ENCODE data around the gene RIN2. TPM values are rescaled to one million over a fixed set of nuclear protein-coding genes. Genes with fewer than 3 reads are reported as not detected.

RIN2 gene
- total and polyA plus RNA-seq, 2 of the 4 experiments (the other 2 are of a cell fraction) = 16.1 to 72.2 TPM

DNA sequence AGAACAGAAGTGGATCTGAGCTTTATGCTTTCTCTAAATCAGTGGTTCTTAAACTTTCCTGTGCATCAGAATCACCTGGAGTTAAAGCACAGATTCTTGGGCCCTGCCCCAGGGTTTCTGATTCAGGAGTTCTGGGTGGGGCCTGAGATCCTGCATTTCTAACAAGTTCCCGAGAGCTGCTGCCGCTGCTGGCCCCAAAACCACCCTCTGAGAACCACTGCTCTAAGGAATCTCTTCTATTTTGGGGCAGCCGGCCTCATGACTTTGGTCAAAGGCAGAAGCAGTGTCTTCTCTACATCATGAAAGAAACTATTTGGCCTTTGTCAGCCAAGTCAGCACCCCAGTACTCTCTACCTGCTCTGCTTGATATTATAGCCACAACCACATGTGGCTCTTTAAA is 42.1 kb upstream of the RIN2 start:
- H2AFZ ChIP-seq (replicated peaks; ENCODE audit: low read length, poor library complexity) = no peak overlapping the region
- H3K9me1 ChIP-seq (ENCODE audit: insufficient read depth, low read length) = peaks cover 4% of the 10 kb centered on the region
- no peak overlapping the region for H3K14ac ChIP-seq (replicated peaks; ENCODE audit: low read depth, low read length)
- no peak overlapping the region for H2AK5ac ChIP-seq (ENCODE audit: low read depth, low read length)
- no peak overlapping the region for H2BK5ac ChIP-seq (ENCODE audit: low read depth, low read length, poor library complexity, severe bottlenecking)
- TF ChIP-seq POLR2A (IDR thresholded peaks at IDR 0.05; ENCODE audit: low read depth, low read length) (no peak), NFE2L2 (IDR thresholded peaks at IDR 0.05; ENCODE audit: low read depth, low read length) (no peak), RFX5 (IDR thresholded peaks at IDR 0.05; ENCODE audit: low read depth, low read length) (no peak), MXI1 (IDR thresholded peaks at IDR 0.05; ENCODE audit: borderline replicate concordance, low read depth, low read length) (no peak), CEBPB (IDR thresholded peaks at IDR 0.05; ENCODE audit: low read depth, low read length) (no peak), CHD1 (IDR thresholded peaks at IDR 0.05; ENCODE audit: low read depth, low read length) (no peak), RAD21 (IDR thresholded peaks at IDR 0.05; ENCODE audit: low read length) (no peak), MAZ (IDR thresholded peaks at IDR 0.05; ENCODE audit: borderline replicate concordance, low read depth, low read length) (no peak), MAFK (IDR thresholded peaks at IDR 0.05; ENCODE audit: low read depth, low read length) (no peak)
- TF ChIP-seq, protein P1, sequence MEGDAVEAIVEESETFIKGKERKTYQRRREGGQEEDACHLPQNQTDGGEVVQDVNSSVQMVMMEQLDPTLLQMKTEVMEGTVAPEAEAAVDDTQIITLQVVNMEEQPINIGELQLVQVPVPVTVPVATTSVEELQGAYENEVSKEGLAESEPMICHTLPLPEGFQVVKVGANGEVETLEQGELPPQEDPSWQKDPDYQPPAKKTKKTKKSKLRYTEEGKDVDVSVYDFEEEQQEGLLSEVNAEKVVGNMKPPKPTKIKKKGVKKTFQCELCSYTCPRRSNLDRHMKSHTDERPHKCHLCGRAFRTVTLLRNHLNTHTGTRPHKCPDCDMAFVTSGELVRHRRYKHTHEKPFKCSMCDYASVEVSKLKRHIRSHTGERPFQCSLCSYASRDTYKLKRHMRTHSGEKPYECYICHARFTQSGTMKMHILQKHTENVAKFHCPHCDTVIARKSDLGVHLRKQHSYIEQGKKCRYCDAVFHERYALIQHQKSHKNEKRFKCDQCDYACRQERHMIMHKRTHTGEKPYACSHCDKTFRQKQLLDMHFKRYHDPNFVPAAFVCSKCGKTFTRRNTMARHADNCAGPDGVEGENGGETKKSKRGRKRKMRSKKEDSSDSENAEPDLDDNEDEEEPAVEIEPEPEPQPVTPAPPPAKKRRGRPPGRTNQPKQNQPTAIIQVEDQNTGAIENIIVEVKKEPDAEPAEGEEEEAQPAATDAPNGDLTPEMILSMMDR (conservative IDR thresholded peaks at IDR 0.05; ENCODE audit: low read depth, low read length) = no peak
- TF ChIP-seq, protein P2, sequence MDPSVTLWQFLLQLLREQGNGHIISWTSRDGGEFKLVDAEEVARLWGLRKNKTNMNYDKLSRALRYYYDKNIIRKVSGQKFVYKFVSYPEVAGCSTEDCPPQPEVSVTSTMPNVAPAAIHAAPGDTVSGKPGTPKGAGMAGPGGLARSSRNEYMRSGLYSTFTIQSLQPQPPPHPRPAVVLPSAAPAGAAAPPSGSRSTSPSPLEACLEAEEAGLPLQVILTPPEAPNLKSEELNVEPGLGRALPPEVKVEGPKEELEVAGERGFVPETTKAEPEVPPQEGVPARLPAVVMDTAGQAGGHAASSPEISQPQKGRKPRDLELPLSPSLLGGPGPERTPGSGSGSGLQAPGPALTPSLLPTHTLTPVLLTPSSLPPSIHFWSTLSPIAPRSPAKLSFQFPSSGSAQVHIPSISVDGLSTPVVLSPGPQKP (IDR thresholded peaks at IDR 0.05; ENCODE audit: borderline replicate concordance, low read depth, low read length) = no peak
- TF ChIP-seq, protein P3, sequence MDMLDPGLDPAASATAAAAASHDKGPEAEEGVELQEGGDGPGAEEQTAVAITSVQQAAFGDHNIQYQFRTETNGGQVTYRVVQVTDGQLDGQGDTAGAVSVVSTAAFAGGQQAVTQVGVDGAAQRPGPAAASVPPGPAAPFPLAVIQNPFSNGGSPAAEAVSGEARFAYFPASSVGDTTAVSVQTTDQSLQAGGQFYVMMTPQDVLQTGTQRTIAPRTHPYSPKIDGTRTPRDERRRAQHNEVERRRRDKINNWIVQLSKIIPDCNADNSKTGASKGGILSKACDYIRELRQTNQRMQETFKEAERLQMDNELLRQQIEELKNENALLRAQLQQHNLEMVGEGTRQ (IDR thresholded peaks at IDR 0.05; ENCODE audit: low read depth, low read length) = no peak
- H3K4me2 ChIP-seq (ENCODE audit: low read depth, low read length) = no peak overlapping the region
- H3K79me1 ChIP-seq (ENCODE audit: low read depth in 1 of 2, low read length in 2 of 2) = no peaks in the 10 kb centered on the region
- H3K23ac ChIP-seq (ENCODE audit: low read depth, low read length) = no peak overlapping the region
- in situ Hi-C loops (cut with MboI; ENCODE audit: low sequenced_read_pairs) (no loop called here), dilution Hi-C loops (cut with HindIII; ENCODE audit: low sequenced_read_pairs, unreplicated experiment) (no loop called here), intact Hi-C loops (cut with micrococcal nuclease) (no loop called here)
- ChIA-PET POLR2A (ENCODE audit: unreplicated experiment) (no interaction called here), CTCF (no interaction called here)
- H4K8ac ChIP-seq (ENCODE audit: low read depth in 2 of 2, low read length in 2 of 2) = no peak overlapping the region
- no peak overlapping the region for H2BK15ac ChIP-seq (ENCODE audit: low read depth, low read length)
- no peak overlapping the region for H3K18ac ChIP-seq (ENCODE audit: low read depth, low read length)
- H2AK9ac ChIP-seq (replicated peaks; ENCODE audit: low read depth, low read length, poor library complexity) = no peak overlapping the region
- DNase-seq = no peak
- no TSS peak for BruUV-seq (replicated peaks)
- H3K4me3 ChIP-seq (ENCODE audit: insufficient read depth, low read depth, low read length) = no peak overlapping the region
- H4K91ac ChIP-seq (ENCODE audit: insufficient read depth, low read depth, low read length) = no peak overlapping the region
- H3K9ac ChIP-seq (ENCODE audit: low read depth, low read length) = no peak overlapping the region
- 82% methylated on average over 3 of the region's 3 CpGs; no CpG with 5 or more reads in 1 of the 2 experiments for WGBS, 2 experiments (ENCODE audit: extremely low coverage in 2 of 2, insufficient read length in 1 of 2)
- H4K5ac ChIP-seq (ENCODE audit: low read depth, low read length) = no peak overlapping the region
- H3K27me3 ChIP-seq (ENCODE audit: control insufficient read depth, insufficient read depth, low read length) = peaks cover 18% of the 10 kb centered on the region
- no peaks in the 10 kb centered on the region for H4K20me1 ChIP-seq (ENCODE audit: insufficient read depth, low read length)
- H3K56ac ChIP-seq (ENCODE audit: extremely low read depth, insufficient read depth, low read length) = no peak overlapping the region
- no peaks in the 10 kb centered on the region for H3K36me3 ChIP-seq (ENCODE audit: control insufficient read depth, insufficient read depth, low read length)
- H3K9me3 ChIP-seq (ENCODE audit: control insufficient read depth, insufficient read depth, low read length) = peaks cover 12% of the 10 kb centered on the region; the same call in 1 of the 2 replicates
- H3K27ac ChIP-seq (ENCODE audit: insufficient read depth, low read length) = no peak overlapping the region
- no peak overlapping the region for H2BK120ac ChIP-seq (ENCODE audit: low read depth, low read length)
- no peak overlapping the region for H3K4ac ChIP-seq (ENCODE audit: low read depth, low read length)
- ATAC-seq (ENCODE audit: low read depth) = no peak
- peaks cover 9% of the 10 kb centered on the region; the same call in 1 of the 2 replicates for H3K4me1 ChIP-seq (ENCODE audit: control insufficient read depth, insufficient read depth, low read length)
- no peak overlapping the region for H2BK20ac ChIP-seq (ENCODE audit: low read depth, low read length)

Measured in IMR-90 (cell line).